ENCODE data around the gene NIT2. TPM values are rescaled to one million over a fixed set of nuclear protein-coding genes. Genes with fewer than 3 reads are reported as not detected.

Gene NIT2
- total and polyA plus RNA-seq, 10 of the 15 experiments (the other 5 are each of a cell fraction or from before 2014, with no cell fraction given): 49.3 to 215 (median 76.4) TPM

GRCh38 chr3:100400780-100401673 lies 66.5 kb downstream of the NIT2 start, which contains the start of the genes LNP1 and TOMM70:
TSS of gene LNP1 (plus strand) at chr3:100401539. CDS start at chr3:100429730, 28,191 bp downstream.
TSS of gene TOMM70 (minus strand) at chr3:100401089. CDS start at chr3:100400949, 140 bp downstream.
- no peaks in the 10 kb centered on the region for H3K27me3 ChIP-seq (replicated peaks in 1 of 2; ENCODE audit: control insufficient read depth in 2 of 2, insufficient read depth in 2 of 2, low read length in 1 of 2)
- H2AFZ ChIP-seq (ENCODE audit: control insufficient read depth, low read depth, low read length): peak within 1 kb of the TSS; percentile 98
- no peaks in the 10 kb centered on the region for H3K4me1 ChIP-seq (ENCODE audit: control insufficient read depth, insufficient read depth, low read length)
- peak within 1 kb of the TSS; percentile 73 for H3K4me3 ChIP-seq
- FAIRE-seq (peak; percentile 91), DNase-seq (ENCODE audit: low read depth, low spot score) (peak; percentile 85), ATAC-seq (peak; percentile 90)
- H3K79me2 ChIP-seq (ENCODE audit: control insufficient read depth, insufficient read depth, low read length): peaks cover 84% of the 10 kb centered on the region
- intact Hi-C loops (cut with micrococcal nuclease; ENCODE audit: unreplicated experiment): loop anchor here (2.0 to 5.0 kb wide), 2 partner anchors 191 to 310 kb away; no protein-coding TSS in a partner anchor
- SMC1A ChIA-PET (ENCODE audit: uncharacterized antibody, unreplicated experiment): interaction anchor here (0.9 to 1.9 kb wide), 19 partner anchors 9 to 569 kb away, joined by 3 to 7 read pairs (median 4); partner anchors contain the start of gene NIT2
- POLR2A ChIA-PET: interaction anchor here (0.6 to 3.1 kb wide), 17 partner anchors 9 to 557 kb away, joined by 3 to 16 read pairs (median 4); partner anchors contain the start of genes NIT2, TBC1D23 and TMEM45A
- no peaks in the 10 kb centered on the region for H3K9me3 ChIP-seq (replicated peaks; ENCODE audit: control insufficient read depth, insufficient read depth, low read length)
- peak within 1 kb of the TSS; percentile 99 for H3K27ac ChIP-seq (ENCODE audit: control insufficient read depth, insufficient read depth)
- in situ Hi-C loops (cut with MboI): no loop called here
- under 1% methylated on average over 49 of the region's 64 CpGs for WGBS (ENCODE audit: insufficient coverage, insufficient replicate concordance, low lambda C conversion rate, missing lambda C conversion rate)
- RAD21 ChIA-PET (ENCODE audit: unreplicated experiment): interaction anchor here (0.6 to 1.7 kb wide), 6 partner anchors 62 to 198 kb away, joined by 3 to 7 read pairs (median 4); partner anchors contain the start of gene TBC1D23
- CTCF ChIA-PET: interaction anchor here (1.0 to 1.9 kb wide), 11 partner anchors 10 to 234 kb away, joined by 3 to 7 read pairs (median 5); partner anchors contain the start of gene TMEM45A
- peak within 1 kb of the TSS; percentile 70 for H3K4me2 ChIP-seq (ENCODE audit: control insufficient read depth, insufficient read depth)
- no peaks in the 10 kb centered on the region; a peak in 1 of 4 replicates for H3K36me3 ChIP-seq (ENCODE audit: control insufficient read depth in 2 of 2, insufficient read depth in 2 of 2, low read length in 1 of 2)
- no peaks in the 10 kb centered on the region for H4K20me1 ChIP-seq (ENCODE audit: control insufficient read depth, insufficient read depth)
- BruUV-seq (replicated peaks): no TSS peak
- peak within 1 kb of the TSS; percentile 81 for H3K9ac ChIP-seq (ENCODE audit: control insufficient read depth, insufficient read depth, low read length)
- TF ChIP-seq WRNIP1 (IDR thresholded peaks at IDR 0.05; ENCODE audit: borderline replicate concordance, low read depth, low read length): no peak
- 0 out of 2 replicates have a peak, but pooled peaks have one; percentile 19 for TF ChIP-seq TCF7 (IDR thresholded peaks at IDR 0.05; ENCODE audit: borderline replicate concordance)
- TF ChIP-seq ATF7 (IDR thresholded peaks at IDR 0.05; ENCODE audit: low read depth): peak; percentile 66
- TF ChIP-seq USF2 (IDR thresholded peaks at IDR 0.05; ENCODE audit: borderline replicate concordance, low read depth, low read length): no peak
- no peak for TF ChIP-seq SUZ12 (IDR thresholded peaks at IDR 0.05; ENCODE audit: unreplicated experiment)
- TF ChIP-seq JUNB (IDR thresholded peaks at IDR 0.05): no peak
- TF ChIP-seq RB1 (IDR thresholded peaks at IDR 0.05; ENCODE audit: borderline replicate concordance): 0 out of 2 replicates have a peak, but pooled peaks have one; percentile 18
- TF ChIP-seq NRF1 (conservative IDR thresholded peaks at IDR 0.05; ENCODE audit: low read depth, low read length): no peak
- TF ChIP-seq MTA3 (IDR thresholded peaks at IDR 0.05; ENCODE audit: borderline replicate concordance, low read length): 0 out of 2 replicates have a peak, but pooled peaks have one; percentile 37
- TF ChIP-seq HDAC6 (IDR thresholded peaks at IDR 0.05; ENCODE audit: unreplicated experiment): no peak
- TF ChIP-seq TARDBP (IDR thresholded peaks at IDR 0.05; ENCODE audit: borderline replicate concordance): no peak; the same call in 1 of the 2 replicates
- TF ChIP-seq EGR1 (IDR thresholded peaks at IDR 0.05; ENCODE audit: borderline replicate concordance in 1 of 2, low read depth in 2 of 2, low read length in 2 of 2): peak; percentile 81 to 100
- no peak for TF ChIP-seq BRCA1 (IDR thresholded peaks at IDR 0.05; ENCODE audit: low read depth, low read length)
- TF ChIP-seq, protein P1, sequence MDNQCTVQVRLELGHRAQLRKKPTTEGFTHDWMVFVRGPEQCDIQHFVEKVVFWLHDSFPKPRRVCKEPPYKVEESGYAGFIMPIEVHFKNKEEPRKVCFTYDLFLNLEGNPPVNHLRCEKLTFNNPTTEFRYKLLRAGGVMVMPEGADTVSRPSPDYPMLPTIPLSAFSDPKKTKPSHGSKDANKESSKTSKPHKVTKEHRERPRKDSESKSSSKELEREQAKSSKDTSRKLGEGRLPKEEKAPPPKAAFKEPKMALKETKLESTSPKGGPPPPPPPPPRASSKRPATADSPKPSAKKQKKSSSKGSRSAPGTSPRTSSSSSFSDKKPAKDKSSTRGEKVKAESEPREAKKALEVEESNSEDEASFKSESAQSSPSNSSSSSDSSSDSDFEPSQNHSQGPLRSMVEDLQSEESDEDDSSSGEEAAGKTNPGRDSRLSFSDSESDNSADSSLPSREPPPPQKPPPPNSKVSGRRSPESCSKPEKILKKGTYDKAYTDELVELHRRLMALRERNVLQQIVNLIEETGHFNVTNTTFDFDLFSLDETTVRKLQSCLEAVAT (IDR thresholded peaks at IDR 0.05): peak; percentile 81
- TF ChIP-seq ZSCAN29 (IDR thresholded peaks at IDR 0.05): no peak
- no peak for TF ChIP-seq CBX3 (IDR thresholded peaks at IDR 0.05; ENCODE audit: borderline replicate concordance, low read depth)
- TF ChIP-seq BCL3 (IDR thresholded peaks at IDR 0.05; ENCODE audit: borderline replicate concordance, insufficient read depth, low read depth, low read length, poor library complexity, severe bottlenecking): no peak
- TF ChIP-seq SREBF2 (IDR thresholded peaks at IDR 0.05; ENCODE audit: low read length): no peak
